Right lobe of liver (tissue), 6 donors: ENCODE data around the gene ADGRV1. TPM values are rescaled to one million over a fixed set of nuclear protein-coding genes. Genes with fewer than 3 reads are reported as not detected.

ENCODE experiments used
- ATAC-seq, 4 donors: fragments of 200-7000 bp; cut with Tn5 transposase; one replicate each; pipeline ENCODE4 v1.9.1; 2020; ENCODE audit warnings: mild to moderate bottlenecking in 4 of 4, moderate library complexity in 4 of 4
- DNase-seq, 3 donors: peaks; one replicate each; pipeline ENCODE4 v3.0.0-alpha.2; 2020
- H3K27ac ChIP-seq, 3 donors: fragments of 200-600 bp; one replicate each; pipeline ENCODE4 v1.8.0; 2022
- H3K27me3 ChIP-seq, 2 donors: fragments of 200-600 bp; one replicate each; pipeline ENCODE4 v1.8.0; 2022
- H3K36me3 ChIP-seq, 4 donors: fragments of 200-600 bp; sonication (generic) in 1 of 4; one replicate each; pipeline versions ENCODE4 v1.5.1 to v1.8.0; 2017 to 2022; ENCODE audit warnings: control low read depth in 1 of 4
- H3K4me1 ChIP-seq, 4 donors: fragments of 200-600 bp; sonication (generic) in 1 of 4; one replicate each; pipeline versions ENCODE4 v1.5.1 to v1.8.0; 2017 to 2022; ENCODE audit warnings: control low read depth in 1 of 4
- H3K4me3 ChIP-seq, 3 donors: fragments of 200-600 bp; one replicate each; pipeline ENCODE4 v1.8.0; 2022
- H3K9me3 ChIP-seq, 4 donors: fragments of 200-600 bp; sonication (generic) in 1 of 4; one replicate each; pipeline versions ENCODE4 v1.5.1 to v1.8.0; 2017 to 2022; ENCODE audit warnings: control low read depth in 1 of 4
- CTCF ChIP-seq, 4 donors: fragments of 200-600 bp in 3 of 4; fragments of 450-650 bp in 1 of 4; IDR thresholded peaks; one replicate each; pipeline versions ENCODE4 v1.5.1 to v1.8.0; 2016 to 2022; ENCODE audit warnings: antibody characterized with exemption in 4 of 4, mild to moderate bottlenecking in 2 of 4
- POLR2A ChIP-seq: fragments of 450-650 bp; IDR thresholded peaks from one replicate; pipeline ENCODE4 v1.6.1; 2017; ENCODE audit warnings: antibody characterized with exemption, mild to moderate bottlenecking
- WGBS: methylation state at CpG from one replicate; pipeline ENCODE4 v1.1.6; 2018; ENCODE audit warnings: low coverage, low lambda C conversion rate; ENCODE audit not compliant: insufficient coverage; ENCODE audit errors: missing lambda C conversion rate; 5-methylcytosine and 5-hydroxymethylcytosine counted together
- intact Hi-C, 2 donors: fragments of 100-400 bp; cut with DNase I; formaldehyde crosslinking; loops; one replicate each; pipeline versions ENCODE4 v1.11.2 to v1.14.1; 2022
- total RNA-seq, 6 experiments: library from RNA; depleted of rRNA in 2 of 6; stranded (reverse); fragments of >200 nt in 2 of 6; fragmentation: NEBNext Ultra II Directional in 3 of 6; extraction: Animal tissue kit (Norgen Biotek cat#: 25700) in 3 of 6; gene quantifications; one replicate each; pipeline versions ENCODE4 v1.1.0 to v1.2.4, GENCODE V29; 2016 to 2023
- donor health status: DM: no; HTN: yes; CAD: no.
- donor health status: DM: no; HTN: no; CAD: no.
- donor health status: DM: no; HTN: no; CAD: no.
- donor health status: DM: no; HTN: yes; CAD: no.
- donor health status: DM: no; HTN: yes; CAD: no.

Gene ADGRV1
- total RNA-seq, 6 experiments from 2014 or later: 4.5 to 15.9 (median 7.4) TPM

- WGBS: 43% methylated on average over 1 of the region's 1 CpG
Observed at GRCh38 chr5:91168859-91169258, 610.3 kb downstream of the ADGRV1 start.

GRCh38 chr5:91170266-91170665 is 611.7 kb downstream of the ADGRV1 start:
- ATAC-seq (peak in 1 of 4 donors; percentile 22), DNase-seq (no peak)
- Histone ChIP-seq H3K36me3 (no peaks in the 10 kb centered on the region), H3K27ac (no peak overlapping the region), H3K4me1 (no peaks in the 10 kb centered on the region), H3K4me3 (no peak overlapping the region), H3K9me3 (no peaks in the 10 kb centered on the region), H3K27me3 (no peaks in the 10 kb centered on the region)
- WGBS: 0% methylated on average over 1 of the region's 1 CpG
- TF ChIP-seq POLR2A: no peak
- no peak for TF ChIP-seq CTCF (IDR thresholded peaks at IDR 0.05)
- intact Hi-C loops: no loop called here

More at GRCh38 chr5:91168859-91169258, 610.3 kb downstream of the ADGRV1 start:
- no peak for ATAC-seq
- intact Hi-C loops: no loop called here
- DNase-seq: no peak
- H3K4me3 ChIP-seq: no peak overlapping the region
- no peaks in the 10 kb centered on the region for H3K4me1 ChIP-seq
- TF ChIP-seq POLR2A (no peak), CTCF (IDR thresholded peaks at IDR 0.05) (no peak)
- H3K27me3 ChIP-seq: no peaks in the 10 kb centered on the region
- H3K27ac ChIP-seq: no peak overlapping the region
- H3K9me3 ChIP-seq: no peaks in the 10 kb centered on the region
- H3K36me3 ChIP-seq: no peaks in the 10 kb centered on the region

- intact Hi-C loops: no loop called here
- 54% methylated on average over 2 of the region's 2 CpGs for WGBS
- no peak for TF ChIP-seq CTCF (IDR thresholded peaks at IDR 0.05)
- no peak for TF ChIP-seq POLR2A
- Histone ChIP-seq H3K4me1 (no peaks in the 10 kb centered on the region), H3K4me3 (no peak overlapping the region), H3K27ac (no peak overlapping the region), H3K36me3 (no peaks in the 10 kb centered on the region), H3K9me3 (no peaks in the 10 kb centered on the region), H3K27me3 (no peaks in the 10 kb centered on the region)
- DNase-seq: no peak
- no peak for ATAC-seq
Observed at GRCh38 chr5:91171322-91171721, 612.7 kb downstream of the ADGRV1 start.

GRCh38 chr5:91174396-91174795 is 615.8 kb downstream of the ADGRV1 start:
- no peaks in the 10 kb centered on the region for H3K4me1 ChIP-seq
- H3K9me3 ChIP-seq: no peaks in the 10 kb centered on the region
- H3K4me3 ChIP-seq: no peak overlapping the region
- H3K27me3 ChIP-seq: no peaks in the 10 kb centered on the region
- no peaks in the 10 kb centered on the region for H3K36me3 ChIP-seq
- no peak overlapping the region for H3K27ac ChIP-seq
- DNase-seq (no peak), ATAC-seq (no peak)
- intact Hi-C loops: no loop called here
- TF ChIP-seq CTCF (IDR thresholded peaks at IDR 0.05) (no peak), POLR2A (no peak)

GRCh38 chr5:91175708-91176107 is 617.1 kb downstream of the ADGRV1 start:
- TF ChIP-seq CTCF (IDR thresholded peaks at IDR 0.05) (no peak), POLR2A (no peak)

More at GRCh38 chr5:91175708-91176107, 617.1 kb downstream of the ADGRV1 start:
- Histone ChIP-seq H3K4me3 (no peak overlapping the region), H3K27me3 (no peaks in the 10 kb centered on the region), H3K4me1 (no peaks in the 10 kb centered on the region), H3K9me3 (no peaks in the 10 kb centered on the region), H3K36me3 (no peaks in the 10 kb centered on the region), H3K27ac (no peak overlapping the region)
- 52% methylated on average over 3 of the region's 3 CpGs for WGBS
- intact Hi-C loops: no loop called here
- no peak for ATAC-seq
- no peak for DNase-seq
